SH-SY5Y (cell line): ENCODE data around the gene S100A1.

Experiments
- GATA2 ChIP-seq: IDR thresholded peaks from 2 replicates; pipeline ENCODE4 v1.6.1; 2011; ENCODE audit warnings: mild to moderate bottlenecking, low read depth, low read length
- GATA3 ChIP-seq: IDR thresholded peaks from 2 replicates; pipeline ENCODE4 v1.6.1; 2011; ENCODE audit warnings: low read depth, mild to moderate bottlenecking, low read length, moderate library complexity

GRCh38 chr1:153612111-153612754, 16.0 kb upstream of the S100A1 start:
- no peak for TF ChIP-seq GATA2
- TF ChIP-seq GATA3 = no peak
